HUES6 (cell line): ENCODE data around the gene TMEM187.

ENCODE experiments used
- H3K27ac ChIP-seq: 2 replicates; pipeline ENCODE4 v1.7.0; 2013; ENCODE audit warnings: low read depth, mild to moderate bottlenecking, low read length, inconsistent platforms
- H3K27me3 ChIP-seq: 2 replicates; pipeline ENCODE4 v1.6.1; 2013; ENCODE audit warnings: low read length; ENCODE audit not compliant: control insufficient read depth, insufficient read depth
- H3K36me3 ChIP-seq: 2 replicates; pipeline ENCODE4 v1.6.1; 2013; ENCODE audit warnings: low read length; ENCODE audit not compliant: control insufficient read depth, insufficient read depth
- H3K4me1 ChIP-seq: 2 replicates; pipeline ENCODE4 v1.6.1; 2013; ENCODE audit warnings: low read length; ENCODE audit not compliant: control insufficient read depth, insufficient read depth
- H3K4me3 ChIP-seq: 2 replicates; pipeline ENCODE4 v1.5.1; 2013; ENCODE audit warnings: low read depth, low read length
- H3K9ac ChIP-seq: one replicate; pipeline ENCODE4 v1.6.1; 2013; ENCODE audit warnings: mild to moderate bottlenecking, low read length
- H3K9me3 ChIP-seq: 2 replicates; pipeline ENCODE4 v1.6.1; 2013; ENCODE audit warnings: low read depth, low read length; ENCODE audit not compliant: control insufficient read depth, insufficient read depth

Gene TMEM187

GRCh38 chrX:153957224-153957623 is 15.3 kb upstream of the TMEM187 start:
- Histone ChIP-seq H3K27me3 (no peaks in the 10 kb centered on the region), H3K36me3 (peaks cover 99% of the 10 kb centered on the region), H3K4me3 (no peak overlapping the region), H3K27ac (no peak overlapping the region), H3K9me3 (no peaks in the 10 kb centered on the region; the same call in 1 of the 2 replicates), H3K9ac (no peak overlapping the region), H3K4me1 (peaks cover 7% of the 10 kb centered on the region; the same call in 1 of the 2 replicates)

GRCh38 chrX:153958605-153959004 is 13.9 kb upstream of the TMEM187 start:
- Histone ChIP-seq H3K4me3 (no peak overlapping the region), H3K27ac (no peak overlapping the region), H3K9me3 (no peaks in the 10 kb centered on the region; the same call in 1 of the 2 replicates), H3K9ac (no peak overlapping the region), H3K4me1 (peaks cover under 1% of the 10 kb centered on the region; the same call in 1 of the 2 replicates), H3K36me3 (peaks cover 100% of the 10 kb centered on the region), H3K27me3 (no peaks in the 10 kb centered on the region)

GRCh38 chrX:153959649-153960048 is 12.9 kb upstream of the TMEM187 start:
- no peaks in the 10 kb centered on the region for H3K4me1 ChIP-seq
- peaks cover 99% of the 10 kb centered on the region for H3K36me3 ChIP-seq
- H3K9me3 ChIP-seq: no peaks in the 10 kb centered on the region; the same call in 1 of the 2 replicates
- no peak overlapping the region for H3K4me3 ChIP-seq
- no peak overlapping the region for H3K27ac ChIP-seq
- no peaks in the 10 kb centered on the region for H3K27me3 ChIP-seq
- H3K9ac ChIP-seq: no peak overlapping the region

- Histone ChIP-seq H3K4me3 (no peak overlapping the region), H3K4me1 (no peaks in the 10 kb centered on the region), H3K36me3 (peaks cover 95% of the 10 kb centered on the region), H3K27ac (no peak overlapping the region), H3K27me3 (no peaks in the 10 kb centered on the region), H3K9ac (no peak overlapping the region), H3K9me3 (no peaks in the 10 kb centered on the region; the same call in 1 of the 2 replicates)
Observed at GRCh38 chrX:153960077-153960476, 12.5 kb upstream of the TMEM187 start.

- H3K27ac ChIP-seq: no peak overlapping the region
- no peaks in the 10 kb centered on the region; the same call in 1 of the 2 replicates for H3K9me3 ChIP-seq
- H3K9ac ChIP-seq: no peak overlapping the region
- H3K36me3 ChIP-seq: peaks cover 88% of the 10 kb centered on the region
- H3K27me3 ChIP-seq: no peaks in the 10 kb centered on the region
- no peak overlapping the region for H3K4me3 ChIP-seq
- H3K4me1 ChIP-seq: no peaks in the 10 kb centered on the region
Observed at GRCh38 chrX:153960786-153961185, 11.8 kb upstream of the TMEM187 start.

- H3K27me3 ChIP-seq: no peaks in the 10 kb centered on the region
- H3K4me1 ChIP-seq: peaks cover 3% of the 10 kb centered on the region; the same call in 1 of the 2 replicates
- H3K9me3 ChIP-seq: no peaks in the 10 kb centered on the region; the same call in 1 of the 2 replicates
- H3K4me3 ChIP-seq: no peak overlapping the region
- H3K36me3 ChIP-seq: peaks cover 83% of the 10 kb centered on the region
- H3K27ac ChIP-seq: no peak overlapping the region
- H3K9ac ChIP-seq: no peak overlapping the region
Observed at GRCh38 chrX:153961292-153961691, 11.3 kb upstream of the TMEM187 start.

- Histone ChIP-seq H3K9me3 (no peaks in the 10 kb centered on the region; the same call in 1 of the 2 replicates), H3K27me3 (no peaks in the 10 kb centered on the region), H3K4me1 (peaks cover 25% of the 10 kb centered on the region), H3K4me3 (no peak overlapping the region), H3K36me3 (peaks cover 73% of the 10 kb centered on the region), H3K9ac (no peak overlapping the region), H3K27ac (no peak overlapping the region)
Observed at GRCh38 chrX:153963546-153963945, 9.0 kb upstream of the TMEM187 start.

- no peak overlapping the region for H3K9ac ChIP-seq
- no peaks in the 10 kb centered on the region; the same call in 1 of the 2 replicates for H3K9me3 ChIP-seq
- peaks cover 31% of the 10 kb centered on the region for H3K4me1 ChIP-seq
- no peak overlapping the region for H3K4me3 ChIP-seq
- H3K36me3 ChIP-seq: peaks cover 69% of the 10 kb centered on the region
- H3K27ac ChIP-seq: no peak overlapping the region
- H3K27me3 ChIP-seq: no peaks in the 10 kb centered on the region
Observed at GRCh38 chrX:153964105-153964504, 8.4 kb upstream of the TMEM187 start.

- H3K9ac ChIP-seq: no peak overlapping the region
- peaks cover 36% of the 10 kb centered on the region for H3K4me1 ChIP-seq
- H3K4me3 ChIP-seq: no peak overlapping the region
- H3K27ac ChIP-seq: no peak overlapping the region
- no peaks in the 10 kb centered on the region for H3K27me3 ChIP-seq
- no peaks in the 10 kb centered on the region for H3K9me3 ChIP-seq
- peaks cover 56% of the 10 kb centered on the region for H3K36me3 ChIP-seq
Observed at GRCh38 chrX:153965406-153965805, 7.1 kb upstream of the TMEM187 start.

- no peak overlapping the region for H3K9ac ChIP-seq
- peak overlapping the region; percentile 13; the same call in 1 of the 2 replicates for H3K27ac ChIP-seq
- no peaks in the 10 kb centered on the region for H3K27me3 ChIP-seq
- no peaks in the 10 kb centered on the region for H3K9me3 ChIP-seq
- peaks cover 36% of the 10 kb centered on the region for H3K4me1 ChIP-seq
- H3K4me3 ChIP-seq: no peak overlapping the region
- peaks cover 48% of the 10 kb centered on the region for H3K36me3 ChIP-seq
Observed at GRCh38 chrX:153966283-153966688, 6.3 kb upstream of the TMEM187 start.

GRCh38 chrX:153966841-153967535 is 5.6 kb upstream of the TMEM187 start:
- H3K4me3 ChIP-seq: no peak overlapping the region
- peak overlapping the region; percentile 3 for H3K9ac ChIP-seq
- no peaks in the 10 kb centered on the region for H3K27me3 ChIP-seq
- no peaks in the 10 kb centered on the region for H3K9me3 ChIP-seq
- H3K4me1 ChIP-seq: peaks cover 36% of the 10 kb centered on the region
- H3K27ac ChIP-seq: peak overlapping the region; percentile 13; the same call in 1 of the 2 replicates
- H3K36me3 ChIP-seq: peaks cover 41% of the 10 kb centered on the region
